Smooth muscle cell of the pulmonary artery (primary cell): ENCODE measurements around the gene DRD3. TPM values are rescaled to one million over a fixed set of nuclear protein-coding genes. Genes with fewer than 3 reads are reported as not detected.

Experiments used
- total RNA-seq: library from RNA; depleted of rRNA; stranded (reverse); fragments of >200 nt; gene quantifications from 2 replicates; pipeline ENCODE4 v1.2.3, GENCODE V29; 2014

Gene DRD3
- not detected in 2 replicates for total RNA-seq

DNA sequence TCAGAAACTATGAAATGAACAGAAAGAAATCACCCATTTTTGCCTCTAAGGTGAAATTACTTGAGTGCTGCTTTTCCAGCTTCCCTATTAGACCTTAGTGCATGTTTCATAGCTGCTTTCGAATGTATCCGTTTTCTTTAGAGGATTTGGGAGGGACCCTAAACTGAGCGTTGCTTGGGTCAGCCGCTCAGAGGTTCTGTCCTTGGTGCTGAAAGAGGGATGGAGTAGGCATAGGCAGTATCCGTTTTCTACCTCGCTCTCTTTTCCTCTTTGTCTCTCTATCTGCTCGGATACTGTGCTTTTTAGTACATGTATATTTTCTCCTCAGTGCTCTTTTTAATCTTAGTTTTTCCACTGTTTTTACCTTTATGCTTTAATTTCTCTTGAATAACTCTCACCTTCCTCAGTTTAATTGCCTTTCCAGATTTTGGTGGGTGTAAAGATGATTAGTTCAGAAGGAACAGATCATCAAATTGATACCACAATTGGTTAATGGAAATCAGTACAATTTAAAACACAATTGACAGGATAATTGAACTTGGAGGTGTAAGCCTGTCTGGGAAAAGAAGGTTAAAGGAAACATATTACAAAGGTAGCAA lies at the start of gene DRD3:
DRD3 (minus strand) TSS at position 283 of the 599 bp plus-strand sequence. CDS start 7,060 bp downstream, outside the sequence.

Other genes starting within 250 kb of the DRD3 start
- gene ZDHHC23, start 231.0 kb downstream of the DRD3 start, total RNA-seq, result 1.0 and 1.4 TPM in 2 replicates
- 2.0 and 2.4 TPM in 2 replicates for gene CCDC191, start 122.5 kb downstream of the DRD3 start, total RNA-seq
- 12.8 and 14.1 TPM in 2 replicates for gene QTRT2, start 122.3 kb downstream of the DRD3 start, total RNA-seq
- not detected in 2 replicates for gene ZNF80, start 58.5 kb upstream of the DRD3 start, total RNA-seq
- not detected in 2 replicates for gene TIGIT, start 115.0 kb upstream of the DRD3 start, total RNA-seq